Progenitor cell of endocrine pancreas (in vitro differentiated cells): ENCODE measurements around the gene GULP1. TPM values are rescaled to one million over a fixed set of nuclear protein-coding genes. Genes with fewer than 3 reads are reported as not detected.
A peak's percentile ranks its signal among the peaks of the same experiment; 100 is the strongest.
"Not testable (repeated sequence)": the region's sequence is repeated elsewhere in the genome, so short reads cannot be mapped to it uniquely, and the experiment has no call there.

Experiments
- DNase-seq: peaks from one replicate; pipeline ENCODE4 v3.0.0; 2021; ENCODE audit warnings: low spot score; ENCODE audit not compliant: unreplicated experiment
- H3K27ac Mint-ChIP-seq: 2 replicates; pipeline ENCODE4 v1.8.0; 2021; ENCODE audit warnings: mild to moderate bottlenecking, moderate library complexity, mixed read lengths
- H3K27me3 Mint-ChIP-seq: 2 replicates; pipeline ENCODE4 v1.8.0; 2021; ENCODE audit warnings: mixed read lengths
- H3K36me3 Mint-ChIP-seq: 2 replicates; pipeline ENCODE4 v1.8.0; 2022; ENCODE audit warnings: mixed read lengths; ENCODE audit not compliant: insufficient read depth
- H3K4me1 Mint-ChIP-seq: 2 replicates; pipeline ENCODE4 v1.8.0; 2021; ENCODE audit warnings: low read depth, mixed read lengths
- H3K4me3 Mint-ChIP-seq: 2 replicates; pipeline ENCODE4 v1.8.0; 2021; ENCODE audit warnings: low read depth, mild to moderate bottlenecking, moderate library complexity, mixed read lengths
- H3K9me3 Mint-ChIP-seq: 2 replicates; pipeline ENCODE4 v1.8.0; 2021; ENCODE audit warnings: low read depth, mixed read lengths
- total RNA-seq: library from RNA; stranded (reverse); gene quantifications from 2 replicates; pipeline ENCODE4 v1.2.1, GENCODE V29; 2021
- TF ChIP-seq, protein P1 (sequence below): fragments of 200-600 bp; sonication (generic); IDR thresholded peaks from one replicate; pipeline ENCODE4 v1.5.0; 2021; ENCODE audit warnings: antibody characterized with exemption, mild to moderate bottlenecking; ENCODE audit not compliant: unreplicated experiment

The GULP1 gene
- total RNA-seq, 1 donor from 2014 or later, result 39.4 TPM

DNA sequence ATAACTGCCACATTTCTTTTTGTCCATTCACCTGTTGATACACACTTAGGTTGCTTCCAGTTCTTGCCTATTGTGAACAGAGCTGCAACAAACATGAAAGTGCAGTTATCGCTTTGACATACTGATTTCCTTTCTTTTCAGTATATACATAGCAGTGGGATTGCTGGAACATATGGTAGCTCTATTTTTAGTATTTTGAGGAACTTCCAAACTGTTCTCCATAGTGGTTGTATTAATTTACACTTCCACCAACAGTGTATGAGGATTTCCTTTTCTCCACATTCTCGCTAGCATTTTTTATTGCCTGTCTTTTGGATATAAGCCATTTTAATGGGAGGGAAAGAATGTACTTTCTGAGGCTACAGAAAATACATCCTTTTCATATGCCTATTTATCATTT lies 167.4 kb downstream of the GULP1 start:
- Mint-ChIP-seq H3K27me3 (no peaks in the 10 kb centered on the region), H3K9me3 (peaks cover 22% of the 10 kb centered on the region), H3K4me3 (no peak overlapping the region), H3K4me1 (no peaks in the 10 kb centered on the region), H3K36me3 (peaks cover 15% of the 10 kb centered on the region), H3K27ac (no peak overlapping the region)
- TF ChIP-seq, protein P1, sequence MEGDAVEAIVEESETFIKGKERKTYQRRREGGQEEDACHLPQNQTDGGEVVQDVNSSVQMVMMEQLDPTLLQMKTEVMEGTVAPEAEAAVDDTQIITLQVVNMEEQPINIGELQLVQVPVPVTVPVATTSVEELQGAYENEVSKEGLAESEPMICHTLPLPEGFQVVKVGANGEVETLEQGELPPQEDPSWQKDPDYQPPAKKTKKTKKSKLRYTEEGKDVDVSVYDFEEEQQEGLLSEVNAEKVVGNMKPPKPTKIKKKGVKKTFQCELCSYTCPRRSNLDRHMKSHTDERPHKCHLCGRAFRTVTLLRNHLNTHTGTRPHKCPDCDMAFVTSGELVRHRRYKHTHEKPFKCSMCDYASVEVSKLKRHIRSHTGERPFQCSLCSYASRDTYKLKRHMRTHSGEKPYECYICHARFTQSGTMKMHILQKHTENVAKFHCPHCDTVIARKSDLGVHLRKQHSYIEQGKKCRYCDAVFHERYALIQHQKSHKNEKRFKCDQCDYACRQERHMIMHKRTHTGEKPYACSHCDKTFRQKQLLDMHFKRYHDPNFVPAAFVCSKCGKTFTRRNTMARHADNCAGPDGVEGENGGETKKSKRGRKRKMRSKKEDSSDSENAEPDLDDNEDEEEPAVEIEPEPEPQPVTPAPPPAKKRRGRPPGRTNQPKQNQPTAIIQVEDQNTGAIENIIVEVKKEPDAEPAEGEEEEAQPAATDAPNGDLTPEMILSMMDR, result no peak
- DNase-seq, result no peak

DNA sequence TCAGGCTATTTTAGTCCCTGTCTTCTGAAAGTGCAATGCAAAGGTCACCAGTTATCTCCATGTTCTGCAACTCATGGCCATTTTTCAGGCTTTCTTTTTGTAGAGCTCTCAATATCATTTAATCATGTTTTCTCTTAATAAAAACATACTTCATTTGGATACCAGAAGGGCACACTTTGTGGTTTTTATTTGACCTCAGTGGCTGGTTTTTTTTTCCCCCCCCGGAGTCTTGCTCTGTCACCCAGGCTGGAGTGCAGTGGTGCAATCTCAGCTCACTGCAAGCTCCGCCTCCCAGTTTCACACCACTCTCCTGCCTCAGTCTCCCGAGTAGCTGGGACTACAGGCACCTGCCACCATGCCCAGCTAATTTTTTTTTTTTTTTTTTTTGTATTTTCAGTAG lies 174.4 kb downstream of the GULP1 start:
- H3K27me3 Mint-ChIP-seq, DNase-seq, H3K36me3 Mint-ChIP-seq, H3K4me1 Mint-ChIP-seq, H3K4me3 Mint-ChIP-seq, H3K27ac Mint-ChIP-seq: not testable (repeated sequence)
- peaks cover 29% of the 10 kb centered on the region for H3K9me3 Mint-ChIP-seq

DNA sequence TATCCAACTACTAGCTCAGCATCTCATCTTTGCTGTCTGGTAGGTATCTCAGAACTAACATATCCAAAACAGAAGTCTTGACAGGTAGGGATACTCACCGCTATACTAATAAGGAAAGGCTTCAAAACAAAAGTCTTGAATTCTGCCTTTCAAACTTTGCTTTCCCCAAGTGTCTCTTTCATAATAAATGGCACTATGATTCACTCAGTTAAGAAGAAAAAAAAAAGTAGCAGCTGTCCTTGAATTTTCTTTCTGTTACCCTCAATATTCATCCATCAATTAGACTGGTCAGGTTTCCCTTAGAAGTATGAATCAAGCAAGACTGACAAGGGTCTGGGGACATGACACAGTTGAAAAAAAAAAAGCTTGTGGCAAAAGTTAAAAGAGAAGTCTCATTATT lies 175.1 kb downstream of the GULP1 start:
- Mint-ChIP-seq H3K9me3 (peaks cover 30% of the 10 kb centered on the region), H3K27me3 (no peaks in the 10 kb centered on the region), H3K4me1 (peaks cover 3% of the 10 kb centered on the region), H3K36me3 (peaks cover 11% of the 10 kb centered on the region), H3K27ac (peak overlapping the region; percentile 46), H3K4me3 (no peak overlapping the region)
- TF ChIP-seq, protein P1, result no peak
- DNase-seq, result no peak

DNA sequence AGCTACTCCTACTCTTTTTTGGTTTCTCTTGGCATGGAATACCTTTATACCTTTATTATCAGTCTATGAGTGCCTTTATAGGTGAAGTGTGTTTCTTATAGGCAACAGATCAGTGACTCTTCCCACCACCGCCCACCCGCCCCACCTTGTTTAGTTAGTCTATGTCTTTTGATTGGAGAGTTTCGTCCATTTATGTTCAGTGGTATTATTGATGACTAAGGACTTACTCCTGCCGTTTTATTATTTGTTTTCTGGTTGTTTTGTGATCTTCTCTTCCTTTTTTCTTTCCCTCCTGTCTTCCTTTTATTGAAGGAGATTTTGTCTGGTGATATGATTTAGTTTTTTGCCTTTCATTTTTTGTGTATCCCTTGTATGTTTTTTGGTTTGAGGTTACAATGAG lies 179.5 kb downstream of the GULP1 start:
- H3K9me3 Mint-ChIP-seq, result peaks cover 26% of the 10 kb centered on the region
- peaks cover 9% of the 10 kb centered on the region for H3K36me3 Mint-ChIP-seq
- H3K27me3 Mint-ChIP-seq, result no peaks in the 10 kb centered on the region
- DNase-seq, result no peak
- TF ChIP-seq, protein P1, result no peak
- no peak overlapping the region for H3K4me3 Mint-ChIP-seq
- peaks cover 12% of the 10 kb centered on the region for H3K4me1 Mint-ChIP-seq
- no peak overlapping the region for H3K27ac Mint-ChIP-seq

DNA sequence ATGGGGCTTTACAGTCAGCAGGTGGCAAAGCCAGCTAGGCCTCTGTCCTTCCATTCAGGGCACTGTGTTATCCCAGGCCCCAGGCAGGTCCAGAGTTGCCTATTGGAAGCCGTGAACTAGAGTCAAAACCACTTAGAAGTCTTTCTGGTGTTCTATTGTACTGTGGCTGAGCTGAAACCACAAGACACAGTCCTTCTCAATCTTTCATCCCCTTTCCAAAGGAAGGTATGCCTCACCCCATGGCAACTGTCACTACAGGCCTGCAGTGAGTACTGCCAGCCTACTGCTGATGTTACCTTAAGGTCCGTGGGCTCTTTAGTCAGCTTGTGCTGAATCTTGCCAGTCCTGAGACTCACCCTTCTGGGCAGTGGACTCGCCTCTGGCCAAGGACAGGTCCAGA lies 181.6 kb downstream of the GULP1 start:
- Mint-ChIP-seq H3K9me3 (peaks cover 26% of the 10 kb centered on the region), H3K36me3 (peaks cover 9% of the 10 kb centered on the region)

DNA sequence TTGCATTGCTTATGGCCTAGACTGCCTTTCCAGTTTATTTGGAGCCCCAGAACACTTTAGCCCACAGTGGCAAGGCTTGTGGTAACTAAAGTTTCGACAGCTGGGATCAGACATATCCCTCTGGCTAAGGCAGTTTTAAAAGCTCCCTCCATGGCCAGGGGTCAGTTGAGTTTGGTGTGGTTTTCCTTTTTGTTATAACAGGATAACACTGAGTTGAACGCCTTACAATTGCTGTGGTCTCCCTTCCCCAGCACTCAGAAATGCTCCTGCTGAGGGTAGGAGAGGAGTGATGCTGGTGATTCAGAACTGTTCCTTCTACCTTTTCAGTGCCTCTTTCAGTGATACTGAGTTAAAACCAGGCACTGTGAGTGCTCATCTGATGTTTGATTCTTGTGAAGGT lies 182.6 kb downstream of the GULP1 start:
- TF ChIP-seq, protein P1, result no peak
- H3K36me3 Mint-ChIP-seq, result peaks cover 5% of the 10 kb centered on the region
- no peak overlapping the region for H3K4me3 Mint-ChIP-seq
- peaks cover 30% of the 10 kb centered on the region for H3K4me1 Mint-ChIP-seq
- H3K27ac Mint-ChIP-seq, result peak overlapping the region; percentile 39
- H3K27me3 Mint-ChIP-seq, result no peaks in the 10 kb centered on the region
- DNase-seq, result no peak
- peaks cover 18% of the 10 kb centered on the region for H3K9me3 Mint-ChIP-seq

More for the DNA sequence above, 181.6 kb downstream of the GULP1 start:
- no peak overlapping the region for H3K4me3 Mint-ChIP-seq
- H3K27ac Mint-ChIP-seq, result no peak overlapping the region
- DNase-seq, result no peak
- H3K27me3 Mint-ChIP-seq, result no peaks in the 10 kb centered on the region
- TF ChIP-seq, protein P1, result no peak
- peaks cover 23% of the 10 kb centered on the region for H3K4me1 Mint-ChIP-seq
